GM19372 (cell line): ENCODE data around the gene SAMD4A.
"Not testable (repeated sequence)": the region's sequence is repeated elsewhere in the genome, so short reads cannot be mapped to it uniquely, and the experiment has no call there.

ENCODE experiments used
- ATAC-seq: cut with Tn5 transposase; IDR thresholded peaks from one replicate; pipeline ENCODE4 v1.9.1; 2021; ENCODE audit warnings: mild to moderate bottlenecking, low read depth, moderate library complexity; ENCODE audit not compliant: unreplicated experiment

The SAMD4A gene

GRCh38 chr14:54752611-54753010, 185.7 kb downstream of the SAMD4A start:
- not testable (repeated sequence) for ATAC-seq

DNA sequence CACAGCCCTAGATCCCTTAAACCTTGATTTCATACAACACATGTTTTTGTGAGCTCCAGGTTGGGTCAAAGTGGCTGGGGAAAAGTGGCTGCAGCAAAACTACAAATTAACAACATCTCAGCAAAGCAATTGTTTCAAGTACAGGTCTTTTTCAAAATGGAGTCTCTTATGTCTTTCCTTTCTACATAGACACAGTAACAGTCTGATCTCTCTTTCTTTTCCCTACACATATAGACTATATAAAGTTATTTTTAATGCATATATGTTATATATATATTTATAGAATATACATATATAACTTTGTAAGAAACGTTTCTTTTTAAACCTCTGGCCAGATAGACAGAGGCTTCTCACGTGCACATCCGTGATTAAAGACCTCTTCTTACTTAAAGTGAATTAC, 186.5 kb downstream of the SAMD4A start:
- not testable (repeated sequence) for ATAC-seq

- ATAC-seq: no peak
These were observed 187.2 kb downstream of the SAMD4A start for GRCh38 chr14:54754116-54754622.

DNA sequence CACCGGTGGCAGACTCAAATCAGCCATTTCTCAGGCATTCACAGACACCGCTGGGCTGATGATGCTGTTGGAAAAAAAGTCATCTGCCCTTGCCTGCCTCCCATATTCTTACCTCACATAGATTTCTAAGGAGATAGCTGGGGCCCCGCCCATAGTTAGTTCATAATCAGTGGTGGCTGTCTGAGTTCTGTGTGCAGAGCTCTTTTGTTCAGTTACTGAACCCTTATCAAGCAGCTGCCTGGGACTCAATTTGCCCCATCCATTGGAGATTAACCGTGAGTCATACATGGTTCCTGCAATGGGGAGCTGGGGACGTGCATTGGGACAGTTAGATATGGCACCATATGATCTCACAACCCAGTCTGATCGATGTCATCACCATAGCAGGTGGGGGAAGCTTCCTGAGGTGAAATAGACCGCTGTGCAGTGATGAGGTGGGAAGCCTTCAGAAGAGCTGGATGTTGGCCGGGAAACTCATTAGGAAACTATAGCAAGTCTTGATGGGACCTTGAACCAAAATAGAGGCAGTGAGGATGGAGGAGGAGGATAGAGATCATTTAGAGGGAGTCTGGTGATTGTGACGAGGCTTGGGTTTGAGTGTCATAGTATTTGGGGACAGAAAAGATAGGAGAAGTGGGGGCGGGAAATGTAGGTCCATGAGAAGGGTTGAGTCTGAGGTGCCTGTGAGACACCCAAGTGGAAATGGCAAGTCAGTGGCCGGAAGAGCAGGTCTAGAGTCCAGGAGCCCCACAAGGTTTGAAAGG, 187.9 kb downstream of the SAMD4A start:
- no peak for ATAC-seq

DNA sequence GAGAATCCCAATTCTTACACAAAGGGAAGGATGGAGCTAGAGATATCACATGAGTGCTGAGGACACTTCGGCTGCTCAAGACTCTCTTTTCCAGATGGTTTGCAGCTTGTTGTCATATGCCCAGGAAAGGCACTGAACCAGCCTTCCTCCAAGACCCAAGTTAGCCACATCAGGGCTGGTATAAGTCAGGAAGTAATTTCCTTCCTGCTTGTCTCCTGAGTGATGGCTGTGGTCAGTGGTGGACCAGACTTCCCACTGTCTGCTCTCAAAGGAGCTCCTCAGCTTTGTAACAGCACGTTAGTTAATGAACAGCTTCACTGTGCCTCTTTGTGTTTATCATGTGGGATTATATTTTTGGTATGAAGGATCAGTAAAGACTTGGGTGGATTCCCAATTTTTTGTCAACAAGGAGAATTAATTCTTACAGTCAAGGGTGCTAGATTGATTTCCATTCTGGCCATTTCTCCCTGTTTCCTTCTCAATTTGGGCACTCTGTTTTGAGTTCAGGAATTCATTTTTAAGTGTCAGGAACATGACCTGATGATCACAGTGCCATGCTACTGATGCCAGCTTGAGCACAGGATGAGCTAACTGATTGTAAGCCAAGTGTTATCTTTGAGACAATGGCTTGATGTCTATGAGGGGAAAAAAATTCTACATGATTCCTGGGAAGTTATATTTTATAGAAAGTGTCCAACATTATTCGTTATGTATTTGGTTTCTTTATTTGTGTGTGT, 189.9 kb downstream of the SAMD4A start:
- no peak for ATAC-seq

GRCh38 chr14:54758041-54758440, 191.1 kb downstream of the SAMD4A start:
- no peak for ATAC-seq

DNA sequence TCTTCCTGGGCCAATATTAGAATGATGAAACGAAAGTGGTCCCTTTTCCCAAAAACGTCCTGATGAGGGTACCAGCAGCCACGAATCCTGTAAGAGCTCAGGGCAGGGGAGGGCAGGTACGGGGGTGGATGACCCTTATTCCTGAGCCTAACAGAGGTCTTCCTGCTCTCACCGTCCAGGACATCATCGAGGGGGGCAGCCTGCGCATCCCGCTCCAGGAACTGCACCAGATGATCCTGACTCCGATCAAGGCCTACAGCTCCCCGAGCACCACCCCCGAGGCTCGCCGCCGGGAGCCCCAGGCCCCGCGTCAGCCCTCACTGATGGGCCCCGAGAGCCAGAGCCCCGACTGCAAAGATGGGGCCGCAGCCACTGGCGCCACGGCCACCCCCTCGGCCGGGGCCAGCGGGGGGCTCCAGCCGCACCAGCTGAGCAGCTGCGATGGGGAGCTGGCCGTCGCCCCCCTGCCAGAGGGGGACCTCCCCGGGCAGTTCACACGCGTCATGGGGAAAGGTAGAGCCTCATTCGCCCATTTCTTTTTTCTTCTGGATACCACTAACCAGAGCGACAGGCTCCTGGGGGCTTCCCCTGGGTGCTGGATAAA, 193.2 kb downstream of the SAMD4A start:
- ATAC-seq: no peak

- ATAC-seq: no peak
These were observed 194.1 kb downstream of the SAMD4A start for GRCh38 chr14:54760866-54761575.

- no peak for ATAC-seq
These were observed 194.9 kb downstream of the SAMD4A start for GRCh38 chr14:54761835-54762234.

DNA sequence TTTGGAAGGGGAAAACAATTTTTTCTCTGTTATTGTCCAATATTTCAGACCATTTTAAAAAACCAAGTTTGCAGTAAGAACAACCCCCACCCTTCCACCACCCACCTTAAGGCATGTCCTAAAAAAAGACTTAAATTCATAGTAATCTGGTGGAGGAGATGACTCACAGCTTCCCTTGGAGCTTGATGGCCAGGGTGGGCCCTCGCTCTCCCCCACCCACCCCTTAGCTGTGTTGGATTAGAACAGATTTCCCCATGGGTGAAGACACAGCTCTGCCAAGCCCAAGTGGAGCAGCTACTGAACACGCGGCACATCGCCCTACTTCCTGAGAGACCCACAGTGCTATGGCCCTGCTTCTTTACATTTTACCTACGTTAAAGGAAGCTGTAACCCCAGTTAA, 195.4 kb downstream of the SAMD4A start:
- ATAC-seq: no peak

DNA sequence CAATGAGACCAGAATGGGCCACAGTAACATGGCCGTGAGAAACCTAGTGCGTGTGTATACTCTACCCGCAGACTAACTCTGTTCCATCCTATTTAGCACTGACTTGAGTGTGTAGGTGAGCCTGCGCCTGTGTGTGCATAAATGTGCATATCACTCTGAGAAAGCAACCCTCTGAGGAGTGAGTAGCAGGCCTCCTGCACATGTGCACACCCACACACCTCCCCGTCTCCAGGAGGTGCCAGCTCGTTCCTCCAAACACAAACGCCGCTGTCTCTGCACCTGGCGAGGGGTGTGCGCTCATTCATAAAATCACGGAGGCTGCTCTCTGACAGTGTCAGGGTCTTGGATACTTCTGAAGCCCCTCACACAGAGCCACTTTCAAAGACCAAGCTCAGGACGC, 196.8 kb downstream of the SAMD4A start:
- ATAC-seq: no peak

DNA sequence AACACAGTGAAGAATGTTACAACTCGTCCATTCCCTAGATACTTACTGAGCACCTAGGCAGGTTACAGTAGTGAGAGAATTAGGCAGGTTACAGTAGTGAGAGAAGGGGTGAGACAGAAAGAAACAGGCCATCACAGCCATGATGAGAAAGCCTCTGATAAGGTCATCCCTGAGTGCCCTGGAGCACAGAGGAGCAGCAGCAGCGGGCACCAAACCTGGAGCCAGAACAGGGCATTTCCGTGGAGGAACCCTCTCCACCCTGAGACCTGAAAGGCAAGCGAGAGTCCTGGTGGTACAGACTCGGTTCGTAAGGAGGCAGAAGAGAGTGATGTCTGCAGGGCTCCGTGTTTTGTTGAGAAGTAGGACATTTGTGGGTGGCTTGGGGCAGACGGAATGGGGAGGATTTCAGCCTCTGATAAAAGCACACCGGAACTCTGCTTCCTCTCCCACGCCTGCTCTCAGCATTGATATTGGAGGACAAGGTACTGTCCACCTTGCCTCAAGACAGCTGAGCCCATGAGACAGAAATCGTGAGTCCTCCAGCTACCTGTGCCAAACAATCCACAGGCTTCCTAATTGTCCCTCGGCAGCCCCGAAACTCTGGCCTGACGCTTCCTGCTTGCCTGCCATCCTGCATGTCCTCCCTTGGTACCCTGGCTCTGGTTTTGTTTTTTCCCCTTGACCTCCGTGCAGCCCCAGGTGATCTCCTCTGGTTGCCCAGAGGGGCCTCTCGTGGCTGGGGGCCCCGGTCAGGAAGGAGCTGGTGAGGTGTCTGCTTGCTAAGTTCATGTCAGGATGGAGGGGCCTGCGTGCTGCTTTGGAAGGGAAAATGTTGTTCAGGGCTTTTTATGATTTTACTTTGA, 199.6 kb downstream of the SAMD4A start:
- no peak for ATAC-seq

DNA sequence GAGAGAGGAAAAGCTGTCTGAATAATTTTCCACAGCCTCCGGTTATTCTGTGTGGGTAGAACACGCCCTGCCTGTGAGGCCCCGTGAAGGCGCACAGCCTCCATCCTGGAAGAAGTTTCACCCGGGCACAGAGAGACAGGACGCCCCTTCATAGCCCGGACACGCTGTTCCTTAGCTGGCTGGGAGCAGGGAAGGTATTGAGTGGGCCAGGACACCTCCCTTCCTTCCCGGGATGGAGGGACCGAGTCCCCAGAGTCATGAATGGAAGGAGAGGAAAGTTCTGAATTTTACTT, 200.2 kb downstream of the SAMD4A start:
- no peak for ATAC-seq

DNA sequence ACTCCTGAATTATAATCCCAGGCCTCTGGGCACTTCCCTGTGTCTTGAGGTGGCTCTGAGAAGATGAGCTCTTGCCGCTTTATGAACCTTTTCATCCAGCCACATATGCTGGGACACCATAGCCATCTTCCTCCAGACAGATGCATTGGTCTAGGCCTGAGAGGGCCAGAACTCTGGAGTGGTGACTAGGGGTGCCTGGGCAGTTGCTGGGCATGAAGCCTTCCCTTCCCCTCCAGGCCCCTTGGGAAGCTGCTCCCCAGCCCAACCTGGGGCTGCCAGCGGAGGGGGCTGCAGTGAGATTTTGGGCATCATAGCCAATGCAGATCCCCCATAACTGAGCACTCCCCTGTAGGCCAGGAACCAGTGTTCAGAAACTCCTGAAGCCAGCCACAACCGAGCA, 200.5 kb downstream of the SAMD4A start:
- ATAC-seq: no peak

- ATAC-seq: no peak
These were observed 201.7 kb downstream of the SAMD4A start for GRCh38 chr14:54768501-54769129.

- no peak for ATAC-seq
These were observed 203.3 kb downstream of the SAMD4A start for GRCh38 chr14:54769951-54770863.

DNA sequence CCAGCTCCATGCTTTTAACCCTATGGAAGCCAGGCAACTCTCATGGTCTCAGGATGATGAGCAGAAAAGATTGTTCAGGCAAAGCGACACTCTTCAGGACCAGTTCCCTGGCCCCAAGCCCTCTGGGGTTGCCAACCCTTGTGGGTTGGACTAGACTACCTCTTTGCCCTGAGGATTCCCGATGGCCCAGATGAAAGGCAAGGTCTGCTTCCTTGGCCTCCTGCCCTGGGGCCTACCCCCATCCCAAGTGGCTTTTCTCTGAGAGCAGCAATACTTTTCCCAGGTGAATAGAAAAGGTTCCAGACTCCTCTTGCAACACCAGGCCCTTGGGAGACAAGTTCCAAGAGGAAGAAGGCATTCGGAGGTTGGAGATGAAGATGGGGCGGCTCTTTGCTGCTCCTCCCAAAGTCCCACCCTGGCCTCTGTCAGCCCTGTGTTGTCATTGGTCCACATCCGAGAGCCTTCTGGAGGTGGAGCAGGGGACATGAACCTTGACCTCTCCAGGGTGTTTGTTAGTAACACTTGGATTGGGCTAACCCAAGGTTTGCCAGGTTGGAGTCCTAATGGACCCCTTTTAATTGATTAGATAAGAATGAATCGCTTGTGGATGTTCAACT, 204.6 kb downstream of the SAMD4A start:
- no peak for ATAC-seq

- ATAC-seq: no peak
These were observed 205.5 kb downstream of the SAMD4A start for GRCh38 chr14:54772451-54772881.
